ENCODE measurements around the gene NOP56. TPM values are rescaled to one million over a fixed set of nuclear protein-coding genes. Genes with fewer than 3 reads are reported as not detected.
A peak's percentile ranks its signal among the peaks of the same experiment; 100 is the strongest.

The NOP56 gene
- total and polyA plus RNA-seq, 2 donors from 2014 or later: 68.8 to 110 TPM

GRCh38 chr20:2699775-2700413 is 47.5 kb downstream of the NOP56 start:
- no peak overlapping the region for H3K9ac ChIP-seq (ENCODE audit: low read length in 3 of 3)
- peaks cover 6% of the 10 kb centered on the region for H3K27me3 ChIP-seq (ENCODE audit: control insufficient read depth, insufficient read depth, low read length)
- intact Hi-C loops (cut with DNase I): no loop called here
- no peak for DNase-seq
- FAIRE-seq: no peak
- no peaks in the 10 kb centered on the region for H3K4me1 ChIP-seq (ENCODE audit: control insufficient read depth in 2 of 3, insufficient read depth in 2 of 3, low read depth in 1 of 3, low read length in 3 of 3)
- H3K4me3 ChIP-seq (ENCODE audit: low read length in 3 of 3): no peak overlapping the region
- no peaks in the 10 kb centered on the region for H3K36me3 ChIP-seq (ENCODE audit: control insufficient read depth in 2 of 3, insufficient read depth in 3 of 3, low read length in 3 of 3)
- no peak overlapping the region for H3K27ac ChIP-seq (ENCODE audit: low read depth in 2 of 2, low read length in 2 of 2)
- H3K9me3 ChIP-seq (ENCODE audit: control insufficient read depth in 2 of 3, insufficient read depth in 1 of 3, low read length in 3 of 3): no peaks in the 10 kb centered on the region
- TF ChIP-seq CTCF (IDR thresholded peaks at IDR 0.05; ENCODE audit: borderline replicate concordance, extremely low read depth, insufficient read depth): no peak

DNA sequence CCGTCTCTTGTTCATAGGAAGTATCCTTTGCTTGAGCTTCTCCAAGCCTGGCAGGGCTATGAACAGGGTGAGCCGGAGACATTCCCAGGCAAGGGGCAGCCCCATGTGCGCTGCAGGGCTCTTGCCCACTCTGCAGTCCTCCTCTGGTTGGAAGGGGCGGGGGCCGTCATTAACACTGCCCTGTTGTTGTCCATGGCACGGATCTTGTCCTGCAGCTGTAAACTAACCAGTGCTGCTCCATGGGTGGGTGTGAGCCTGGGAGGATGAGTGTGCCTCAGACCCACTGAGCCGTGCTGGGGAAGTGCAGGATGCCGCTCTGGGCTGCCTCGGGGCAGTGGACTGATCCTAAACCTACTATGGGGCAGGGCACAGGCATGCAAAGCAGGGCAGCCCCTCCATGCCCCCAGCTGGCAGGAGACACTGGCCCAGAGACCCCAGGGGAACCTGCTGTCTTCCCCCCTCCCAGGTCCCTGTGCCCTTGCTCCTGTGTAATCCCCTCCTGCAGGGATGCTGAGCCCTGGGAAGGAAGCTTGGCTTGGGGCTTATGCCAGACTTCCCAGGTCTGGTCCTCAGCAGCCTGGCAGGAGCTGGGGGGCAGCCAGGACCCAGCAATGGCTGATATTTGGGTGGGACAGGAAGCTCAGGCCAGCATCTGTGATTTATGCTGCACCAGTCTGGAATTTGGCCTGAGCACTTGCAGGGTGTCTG is 48.6 kb downstream of the NOP56 start:
- Histone ChIP-seq H3K9ac (ENCODE audit: low read length in 3 of 3) (no peak overlapping the region), H3K9me3 (ENCODE audit: control insufficient read depth in 2 of 3, insufficient read depth in 1 of 3, low read length in 3 of 3) (no peaks in the 10 kb centered on the region), H3K4me1 (ENCODE audit: control insufficient read depth in 2 of 3, insufficient read depth in 2 of 3, low read depth in 1 of 3, low read length in 3 of 3) (no peaks in the 10 kb centered on the region), H3K36me3 (ENCODE audit: control insufficient read depth in 2 of 3, insufficient read depth in 3 of 3, low read length in 3 of 3) (no peaks in the 10 kb centered on the region), H3K27ac (ENCODE audit: low read depth in 2 of 2, low read length in 2 of 2) (no peak overlapping the region), H3K4me3 (ENCODE audit: low read length in 3 of 3) (no peak overlapping the region), H3K27me3 (ENCODE audit: control insufficient read depth, insufficient read depth, low read length) (no peaks in the 10 kb centered on the region)
- DNase-seq (peak in 3 of 5 donors; percentile 13 to 37 (median 18)), FAIRE-seq (no peak)
- no peak for TF ChIP-seq CTCF (IDR thresholded peaks at IDR 0.05; ENCODE audit: borderline replicate concordance, extremely low read depth, insufficient read depth)
- intact Hi-C loops (cut with DNase I): no loop called here

DNA sequence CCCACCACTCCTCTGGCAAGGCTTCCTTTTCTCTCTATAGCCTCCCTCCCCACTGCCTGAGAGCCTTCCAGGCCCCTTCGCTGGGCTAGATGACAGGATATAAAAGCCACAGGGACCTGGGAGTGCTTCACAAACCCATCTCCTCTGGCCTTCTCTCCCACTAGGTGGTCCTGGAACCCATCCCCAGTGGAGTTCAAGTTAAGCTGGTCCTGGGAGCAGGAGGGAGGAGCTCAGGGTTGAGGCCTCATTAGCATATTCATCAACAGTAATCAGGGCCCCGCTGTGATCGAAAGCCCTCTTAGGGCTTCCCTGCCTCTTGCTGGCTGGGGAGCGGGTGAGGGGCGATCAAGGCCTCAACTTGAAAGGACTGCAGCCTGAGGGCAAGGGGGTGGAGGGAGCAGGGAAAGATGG is 49.2 kb downstream of the NOP56 start:
- H3K27me3 ChIP-seq (ENCODE audit: control insufficient read depth, insufficient read depth, low read length): no peaks in the 10 kb centered on the region
- H3K4me3 ChIP-seq (ENCODE audit: low read length in 3 of 3): no peak overlapping the region
- intact Hi-C loops (cut with DNase I): no loop called here
- no peaks in the 10 kb centered on the region for H3K36me3 ChIP-seq (ENCODE audit: control insufficient read depth in 2 of 3, insufficient read depth in 3 of 3, low read length in 3 of 3)
- H3K4me1 ChIP-seq (ENCODE audit: control insufficient read depth in 2 of 3, insufficient read depth in 2 of 3, low read depth in 1 of 3, low read length in 3 of 3): no peaks in the 10 kb centered on the region
- DNase-seq: peak in 1 of 5 donors; percentile 32
- no peak overlapping the region for H3K27ac ChIP-seq (ENCODE audit: low read depth in 2 of 2, low read length in 2 of 2)
- TF ChIP-seq CTCF (IDR thresholded peaks at IDR 0.05; ENCODE audit: borderline replicate concordance, extremely low read depth, insufficient read depth): no peak
- FAIRE-seq: no peak
- no peaks in the 10 kb centered on the region for H3K9me3 ChIP-seq (ENCODE audit: control insufficient read depth in 2 of 3, insufficient read depth in 1 of 3, low read length in 3 of 3)
- H3K9ac ChIP-seq (ENCODE audit: low read length in 3 of 3): no peak overlapping the region
